ENCODE results near the gene CBFA2T3.

DNA sequence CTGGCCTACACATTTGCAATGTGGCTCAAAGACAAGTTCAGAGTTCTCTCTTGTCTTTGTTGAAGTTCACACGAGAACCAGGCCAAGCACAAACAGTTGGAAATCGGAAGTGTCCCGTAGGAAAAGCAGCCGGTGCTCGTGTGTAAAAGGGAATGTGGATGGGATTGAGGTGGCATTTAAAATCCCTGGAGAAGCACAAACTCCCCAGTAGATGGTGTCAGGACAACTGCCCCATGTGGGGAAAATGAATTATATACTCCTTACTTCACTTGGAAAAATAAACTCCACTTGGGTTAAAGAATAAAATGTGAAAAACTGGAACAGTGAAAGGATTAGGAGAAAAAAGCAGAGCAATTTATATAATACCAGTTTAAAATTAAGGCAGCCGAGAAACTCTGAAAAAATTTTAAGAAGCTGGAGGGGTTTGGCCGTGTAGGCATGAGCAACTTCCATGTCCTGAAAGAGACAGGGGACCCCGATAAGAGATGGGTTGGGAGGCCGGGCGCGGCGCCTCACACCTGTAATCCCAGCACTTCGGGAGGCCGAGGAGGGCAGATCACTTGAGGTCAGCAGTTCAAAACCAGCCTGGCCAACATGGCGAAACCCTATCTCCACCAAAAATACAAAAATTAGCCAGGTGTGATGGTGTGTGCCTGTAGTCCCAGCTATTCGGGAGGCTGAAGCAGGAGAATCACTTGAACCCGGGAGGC lies 28.1 kb downstream of the CBFA2T3 start:
- TF ChIP-seq SUZ12 (IDR thresholded peaks at IDR 0.05; ENCODE audit: extremely low read depth, insufficient read depth, insufficient read length): no peak
- no peak for TF ChIP-seq ZNF274 (IDR thresholded peaks at IDR 0.05; ENCODE audit: low read depth, low read length)
- no peak for TF ChIP-seq YY1 (IDR thresholded peaks at IDR 0.05; ENCODE audit: insufficient read depth, insufficient read length)
